ENCODE measurements around the gene ATP2C2.
"Not testable (repeated sequence)": the region's sequence is repeated elsewhere in the genome, so short reads cannot be mapped to it uniquely, and the experiment has no call there.

GRCh38 chr16:84403435-84403834 is 35.1 kb downstream of the ATP2C2 start:
- not testable (repeated sequence) for TF ChIP-seq CREB1 (CRISPR knock-in tag; IDR thresholded peaks at IDR 0.05); FOXP4 (CRISPR knock-in tag; IDR thresholded peaks at IDR 0.05); IRF1 (CRISPR knock-in tag; IDR thresholded peaks at IDR 0.05); TEAD4 (CRISPR knock-in tag; IDR thresholded peaks at IDR 0.05); TP53 (CRISPR knock-in tag; IDR thresholded peaks at IDR 0.05); STAT6 (CRISPR knock-in tag; conservative IDR thresholded peaks at IDR 0.05; ENCODE audit: low read depth); CTCF (IDR thresholded peaks at IDR 0.05); SP1 (CRISPR knock-in tag; conservative IDR thresholded peaks at IDR 0.05); KAT7 (CRISPR knock-in tag; IDR thresholded peaks at IDR 0.05; ENCODE audit: borderline replicate concordance); TCF7 (CRISPR knock-in tag; IDR thresholded peaks at IDR 0.05; ENCODE audit: low read depth); ETV6 (CRISPR knock-in tag; IDR thresholded peaks at IDR 0.05); ZNF281 (CRISPR knock-in tag; IDR thresholded peaks at IDR 0.05); CREM (CRISPR knock-in tag; IDR thresholded peaks at IDR 0.05); ATF3 (CRISPR knock-in tag; conservative IDR thresholded peaks at IDR 0.05)

Data from WTC11 (cell line).